IPS-18a (cell line): ENCODE data around the gene PHF21A.

Experiments
- H3K27ac ChIP-seq: one replicate; pipeline ENCODE4 v1.5.1; 2013; ENCODE audit warnings: low read length
- H3K27me3 ChIP-seq: one replicate; pipeline ENCODE4 v1.6.1; 2013; ENCODE audit warnings: mild to moderate bottlenecking, low read length; ENCODE audit not compliant: control insufficient read depth, insufficient read depth
- H3K36me3 ChIP-seq: one replicate; pipeline ENCODE4 v1.6.1; 2013; ENCODE audit warnings: low read depth, low read length; ENCODE audit not compliant: control insufficient read depth
- H3K4me1 ChIP-seq: one replicate; pipeline ENCODE4 v1.6.1; 2013; ENCODE audit warnings: low read depth, low read length; ENCODE audit not compliant: control insufficient read depth
- H3K4me3 ChIP-seq: one replicate; pipeline ENCODE4 v1.5.1; 2013; ENCODE audit warnings: low read length
- H3K9ac ChIP-seq: one replicate; pipeline ENCODE4 v1.6.1; 2013; ENCODE audit warnings: mild to moderate bottlenecking, low read length, moderate library complexity
- H3K9me3 ChIP-seq: one replicate; pipeline ENCODE4 v1.6.1; 2013; ENCODE audit warnings: low read depth, low read length; ENCODE audit not compliant: control insufficient read depth

PHF21A gene

DNA sequence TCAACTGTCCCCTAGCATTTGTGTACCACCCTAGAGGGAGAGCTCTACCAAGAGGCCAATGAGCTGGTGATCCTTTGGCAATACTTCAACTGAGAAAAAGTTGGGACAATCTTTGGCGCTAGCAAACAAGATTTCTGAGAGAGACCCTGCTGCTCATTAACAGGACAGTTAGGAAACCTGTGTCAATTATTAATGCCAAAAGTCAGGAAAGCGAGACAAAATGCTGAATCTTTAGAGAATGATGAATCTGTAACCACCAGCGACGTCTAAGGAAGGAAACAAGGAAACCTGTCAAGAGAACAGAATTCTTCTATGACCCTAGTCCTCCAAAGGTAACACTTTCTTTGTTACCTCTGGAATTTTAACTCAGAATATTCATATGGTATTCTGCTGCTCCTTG is 178.9 kb downstream of the PHF21A start:
- Histone ChIP-seq H3K9ac (no peak overlapping the region), H3K27ac (no peak overlapping the region), H3K9me3 (no peaks in the 10 kb centered on the region), H3K4me3 (no peak overlapping the region), H3K4me1 (no peaks in the 10 kb centered on the region), H3K27me3 (no peaks in the 10 kb centered on the region), H3K36me3 (peaks cover 11% of the 10 kb centered on the region)

DNA sequence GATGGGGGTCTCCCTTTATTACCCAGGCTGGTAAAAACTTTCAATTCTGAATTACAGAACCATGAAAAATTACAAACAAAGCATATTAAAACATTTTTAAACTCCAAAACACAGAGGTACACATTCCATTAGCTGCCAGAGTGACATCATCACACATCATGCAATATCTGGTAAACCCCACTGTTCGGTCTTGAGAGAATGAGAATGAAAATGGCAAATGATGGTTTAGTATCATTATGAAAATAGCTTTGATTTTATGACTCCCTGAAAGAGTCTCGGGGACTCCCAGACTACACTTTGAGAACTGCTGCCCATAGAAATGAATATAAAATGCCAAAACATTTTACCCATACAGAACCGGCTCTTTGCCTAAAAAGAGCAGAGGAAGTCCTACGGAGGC is 180.0 kb downstream of the PHF21A start:
- Histone ChIP-seq H3K27me3 (no peaks in the 10 kb centered on the region), H3K9me3 (no peaks in the 10 kb centered on the region), H3K27ac (no peak overlapping the region), H3K4me1 (no peaks in the 10 kb centered on the region), H3K4me3 (no peak overlapping the region), H3K9ac (no peak overlapping the region), H3K36me3 (peaks cover 11% of the 10 kb centered on the region)

DNA sequence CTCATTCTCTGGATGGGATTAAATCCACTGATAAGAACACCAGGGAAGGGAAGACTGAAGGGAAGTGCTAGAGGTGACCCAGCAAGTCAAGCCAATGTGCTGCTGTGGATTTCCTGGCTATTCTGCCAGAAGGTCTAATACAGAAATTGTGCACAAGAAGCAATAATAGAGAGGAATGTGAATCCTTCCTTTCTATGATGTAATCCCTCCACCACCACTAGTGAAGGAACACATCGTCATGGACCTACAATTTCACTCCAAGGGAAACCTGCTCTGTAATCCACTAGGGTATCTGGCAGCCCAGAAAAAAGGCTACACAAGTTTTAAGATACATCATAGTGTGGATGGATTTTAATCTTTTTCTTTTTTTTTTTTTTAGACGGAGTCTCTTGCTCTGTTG is 181.4 kb downstream of the PHF21A start:
- H3K4me3 ChIP-seq = no peak overlapping the region
- no peak overlapping the region for H3K9ac ChIP-seq
- no peak overlapping the region for H3K27ac ChIP-seq
- no peaks in the 10 kb centered on the region for H3K9me3 ChIP-seq
- H3K36me3 ChIP-seq = peaks cover 13% of the 10 kb centered on the region
- H3K4me1 ChIP-seq = no peaks in the 10 kb centered on the region
- no peaks in the 10 kb centered on the region for H3K27me3 ChIP-seq

DNA sequence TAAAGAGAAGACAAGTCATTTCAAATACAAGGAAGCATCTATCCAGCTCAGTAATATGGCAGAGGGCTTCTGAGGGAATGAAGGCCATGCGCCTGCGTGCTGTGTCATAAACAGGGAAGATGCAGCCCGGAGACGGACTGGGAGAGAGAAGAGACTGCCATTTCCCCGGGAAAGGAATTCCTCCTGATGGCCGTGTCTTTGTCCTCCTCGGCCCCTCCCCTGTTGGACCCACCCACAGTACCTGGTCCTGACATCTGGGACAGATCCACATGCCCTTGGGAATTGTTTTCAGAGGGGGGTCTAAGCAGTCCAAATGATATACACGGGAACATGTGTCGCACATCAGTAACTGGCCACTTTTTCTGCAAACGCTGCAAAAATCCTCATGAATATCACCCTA is 183.3 kb downstream of the PHF21A start:
- Histone ChIP-seq H3K27me3 (no peaks in the 10 kb centered on the region), H3K4me3 (no peak overlapping the region), H3K9ac (no peak overlapping the region), H3K27ac (no peak overlapping the region), H3K4me1 (no peaks in the 10 kb centered on the region), H3K36me3 (peaks cover 27% of the 10 kb centered on the region), H3K9me3 (no peaks in the 10 kb centered on the region)

DNA sequence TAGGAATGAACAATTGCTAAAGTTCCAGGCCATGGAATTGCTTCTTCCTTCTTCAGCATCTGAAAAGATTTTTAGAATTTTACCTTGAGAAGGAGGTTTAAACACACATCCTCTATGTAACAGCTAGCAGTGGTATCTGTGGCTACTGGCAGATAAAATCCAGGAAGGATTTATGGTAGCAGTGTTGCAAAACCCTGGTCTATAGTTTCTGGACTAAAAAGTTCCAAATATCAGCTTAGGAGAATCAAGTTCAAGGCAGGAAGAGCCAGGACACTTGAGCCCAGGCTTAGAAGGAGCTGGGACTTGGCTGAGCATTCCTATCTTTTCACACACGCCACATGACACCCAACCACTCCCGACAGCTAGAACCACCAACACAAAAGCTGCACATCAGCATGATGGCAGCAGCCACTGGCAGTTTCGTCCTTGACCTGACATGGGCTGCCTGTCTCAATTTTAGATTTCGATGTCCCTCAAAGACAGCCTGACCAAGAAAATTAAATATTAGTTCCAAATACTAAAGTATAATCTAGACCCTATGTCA is 184.7 kb downstream of the PHF21A start:
- no peak overlapping the region for H3K9ac ChIP-seq
- peaks cover 29% of the 10 kb centered on the region for H3K36me3 ChIP-seq
- H3K4me3 ChIP-seq = no peak overlapping the region
- H3K27me3 ChIP-seq = no peaks in the 10 kb centered on the region
- H3K4me1 ChIP-seq = no peaks in the 10 kb centered on the region
- no peaks in the 10 kb centered on the region for H3K9me3 ChIP-seq
- H3K27ac ChIP-seq = no peak overlapping the region

DNA sequence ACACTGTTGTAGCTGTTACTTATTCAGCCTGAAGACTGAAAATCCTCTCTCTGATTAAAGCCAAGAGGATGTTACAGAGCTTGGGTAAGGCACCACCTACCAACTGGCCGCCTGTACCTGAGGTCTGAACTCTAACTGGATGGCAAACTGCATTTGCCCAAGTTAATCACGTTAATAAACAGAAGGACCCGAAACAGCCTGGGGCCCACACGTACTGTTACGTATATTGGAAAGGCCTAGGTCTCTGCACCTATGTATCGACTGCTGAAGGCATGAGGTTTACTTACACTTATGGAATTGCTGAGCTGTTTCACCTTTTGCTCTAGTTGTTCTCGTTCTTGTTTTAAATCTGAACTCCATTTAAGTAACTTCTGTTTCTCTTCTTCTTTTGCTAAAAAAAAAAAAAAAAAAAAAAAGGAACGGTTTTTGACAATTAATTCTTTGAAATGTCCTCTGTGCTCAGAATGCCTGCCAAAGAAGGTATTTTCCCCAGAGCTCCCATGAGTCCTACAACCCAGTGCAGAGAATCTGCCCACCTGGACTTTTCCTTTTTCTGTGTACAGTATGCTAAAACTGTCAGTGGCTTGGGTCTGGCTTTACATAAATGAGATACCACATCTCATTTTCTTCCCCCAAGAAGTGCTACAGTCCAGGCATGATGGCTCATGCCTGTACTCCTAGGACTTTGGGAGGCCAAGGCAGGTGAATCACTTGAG is 185.7 kb downstream of the PHF21A start:
- Histone ChIP-seq H3K27me3 (no peaks in the 10 kb centered on the region), H3K36me3 (peaks cover 29% of the 10 kb centered on the region), H3K9ac (no peak overlapping the region), H3K9me3 (no peaks in the 10 kb centered on the region), H3K27ac (no peak overlapping the region), H3K4me1 (no peaks in the 10 kb centered on the region), H3K4me3 (no peak overlapping the region)

DNA sequence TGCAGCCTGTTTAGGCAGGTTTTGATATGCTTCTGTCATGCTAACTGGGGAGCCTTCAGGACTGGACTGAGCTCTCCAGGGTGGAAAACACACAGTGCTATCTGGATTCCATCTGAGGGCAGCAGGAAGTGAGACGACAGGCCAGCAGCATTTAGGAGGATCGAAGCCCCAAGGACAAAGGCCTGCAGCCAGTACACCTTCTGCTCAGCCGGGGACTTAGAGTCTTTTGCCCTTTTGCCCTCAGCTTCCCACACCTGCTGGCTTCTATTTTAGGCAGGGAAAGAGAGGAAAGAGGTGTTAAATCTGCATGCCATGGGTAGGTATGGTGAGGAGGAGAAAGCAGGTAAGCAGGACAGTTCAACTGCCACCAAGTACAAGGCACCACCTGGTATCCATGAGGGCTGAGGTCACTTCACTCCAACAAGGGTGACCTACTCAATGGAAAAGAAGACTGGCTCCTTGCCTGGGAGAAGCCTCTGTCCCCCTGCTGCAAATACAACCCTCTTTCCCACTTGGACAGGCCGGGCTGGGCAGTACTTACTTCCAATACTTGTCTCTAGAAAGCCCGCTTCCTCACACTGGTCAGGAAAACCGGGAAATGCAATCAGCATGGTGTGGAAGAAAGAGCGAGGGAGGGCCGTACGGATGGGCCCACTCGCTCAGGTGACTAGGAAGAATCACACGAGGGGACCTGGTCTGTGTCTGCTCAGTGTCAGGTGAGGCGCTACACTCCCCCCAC is 186.5 kb downstream of the PHF21A start:
- H3K4me3 ChIP-seq = no peak overlapping the region
- no peak overlapping the region for H3K27ac ChIP-seq
- no peak overlapping the region for H3K9ac ChIP-seq
- no peaks in the 10 kb centered on the region for H3K9me3 ChIP-seq
- no peaks in the 10 kb centered on the region for H3K27me3 ChIP-seq
- peaks cover 29% of the 10 kb centered on the region for H3K36me3 ChIP-seq
- no peaks in the 10 kb centered on the region for H3K4me1 ChIP-seq

DNA sequence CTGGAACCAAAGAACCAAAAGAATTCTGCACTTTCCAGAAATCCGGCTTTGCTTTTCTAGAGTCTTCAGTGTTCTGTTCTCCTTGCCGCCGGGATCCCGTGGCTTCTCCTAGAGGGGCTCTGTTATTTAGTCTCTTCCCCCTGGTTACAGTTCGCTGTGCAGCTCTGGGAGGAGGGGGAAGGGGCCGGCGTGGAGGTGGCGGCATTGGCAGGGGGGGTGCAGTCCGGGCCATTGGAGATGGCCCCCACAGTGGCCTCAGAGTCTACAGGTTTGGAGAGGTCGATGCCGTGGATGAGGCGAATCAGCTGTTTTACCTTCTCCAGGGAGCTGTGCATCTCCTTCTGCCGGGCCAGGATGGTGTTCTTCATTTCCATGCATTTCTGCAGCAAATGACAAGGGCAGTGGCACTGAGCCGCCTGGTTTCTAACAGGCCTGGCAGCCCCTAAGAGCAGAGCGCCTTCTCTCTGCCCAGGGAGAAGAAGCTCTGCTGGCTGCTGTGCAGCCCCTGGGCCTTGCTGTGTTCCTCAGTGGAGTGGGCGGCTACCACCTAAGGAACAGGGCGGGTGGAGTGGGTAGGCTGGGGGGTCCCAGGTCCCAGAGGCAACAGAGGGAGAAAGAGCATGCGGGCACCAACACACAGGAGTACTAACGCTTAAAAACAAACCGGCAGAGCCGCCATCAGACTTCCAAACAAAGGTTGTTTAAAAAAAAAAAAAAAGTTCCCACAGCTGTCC is 187.2 kb downstream of the PHF21A start:
- H3K4me3 ChIP-seq = no peak overlapping the region
- H3K4me1 ChIP-seq = no peaks in the 10 kb centered on the region
- peaks cover 29% of the 10 kb centered on the region for H3K36me3 ChIP-seq
- H3K9ac ChIP-seq = no peak overlapping the region
- no peaks in the 10 kb centered on the region for H3K9me3 ChIP-seq
- H3K27ac ChIP-seq = no peak overlapping the region
- no peaks in the 10 kb centered on the region for H3K27me3 ChIP-seq

DNA sequence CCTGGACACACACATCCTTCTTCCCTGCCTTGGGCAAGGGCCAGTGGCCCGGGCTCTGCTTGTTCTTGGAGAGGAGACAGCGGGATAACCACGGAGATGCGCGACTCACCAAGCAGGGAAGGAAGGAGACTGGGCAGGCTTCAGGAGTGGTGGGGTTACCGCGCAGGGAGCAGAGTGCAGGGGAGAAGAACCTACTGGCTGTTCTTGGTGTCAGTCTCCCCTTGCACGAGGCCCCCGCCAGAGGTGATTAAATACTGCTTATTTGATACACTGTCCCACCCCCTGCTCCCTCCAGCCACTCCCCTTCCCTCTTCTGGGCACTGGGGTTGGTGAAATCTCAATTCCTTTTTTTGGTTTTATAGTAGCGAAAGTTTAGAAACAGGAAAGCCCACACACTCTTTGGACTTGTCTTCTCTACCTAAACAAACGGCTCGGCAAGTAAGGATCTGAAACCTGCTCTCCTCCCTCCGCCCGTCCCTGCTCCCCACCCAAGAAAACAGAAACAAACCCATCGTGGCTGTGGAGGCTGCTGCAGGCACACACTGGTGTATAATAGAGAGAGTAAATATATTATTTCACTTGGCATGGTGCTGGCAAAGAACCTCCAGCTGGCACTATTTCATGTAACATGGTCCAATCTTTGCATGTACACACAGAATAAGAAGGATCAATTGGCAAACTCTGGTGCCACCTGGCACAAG is 188.0 kb downstream of the PHF21A start:
- Histone ChIP-seq H3K4me1 (no peaks in the 10 kb centered on the region), H3K9me3 (no peaks in the 10 kb centered on the region), H3K36me3 (peaks cover 35% of the 10 kb centered on the region), H3K9ac (no peak overlapping the region), H3K27me3 (no peaks in the 10 kb centered on the region), H3K27ac (no peak overlapping the region), H3K4me3 (no peak overlapping the region)

DNA sequence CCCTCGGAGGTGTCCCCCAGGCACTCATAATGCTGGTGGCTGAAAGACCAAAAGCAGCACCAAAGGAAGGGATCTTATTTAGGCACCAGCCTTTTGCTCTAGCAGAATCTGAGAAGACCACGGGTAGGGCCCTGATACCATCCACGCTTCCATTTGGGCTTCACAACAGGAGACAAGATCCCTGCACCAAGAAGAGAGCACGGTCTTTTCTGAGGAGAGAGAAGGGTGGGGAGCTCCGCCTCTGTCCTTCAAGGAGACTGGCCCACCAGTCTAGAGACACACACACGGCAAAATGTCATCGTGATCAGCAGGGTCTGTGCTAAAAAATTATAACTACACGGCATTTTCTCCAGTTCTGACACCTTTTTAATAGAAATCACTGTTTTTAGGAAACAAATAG is 189.0 kb downstream of the PHF21A start:
- no peaks in the 10 kb centered on the region for H3K9me3 ChIP-seq
- no peak overlapping the region for H3K27ac ChIP-seq
- peaks cover 46% of the 10 kb centered on the region for H3K36me3 ChIP-seq
- H3K27me3 ChIP-seq = no peaks in the 10 kb centered on the region
- no peaks in the 10 kb centered on the region for H3K4me1 ChIP-seq
- no peak overlapping the region for H3K4me3 ChIP-seq
- no peak overlapping the region for H3K9ac ChIP-seq

DNA sequence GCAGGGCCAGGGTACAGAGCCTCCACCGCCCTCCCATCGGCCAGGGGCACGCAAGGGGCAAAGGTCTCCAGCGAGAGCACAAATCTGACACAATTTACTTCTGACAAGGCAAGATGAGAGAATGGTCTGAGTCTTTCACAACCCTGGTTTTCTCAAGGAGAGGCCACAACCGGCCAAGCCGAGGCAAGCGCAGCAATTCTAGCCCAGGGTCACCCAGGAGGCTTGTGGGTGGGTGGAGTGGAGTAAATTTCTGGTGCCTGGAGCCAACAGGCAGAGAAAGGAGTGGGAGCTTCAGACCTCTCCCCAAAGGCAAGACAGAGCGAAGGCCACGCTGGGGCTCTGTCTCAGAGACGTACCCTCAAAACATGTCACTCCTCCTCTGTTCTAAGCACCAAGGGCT is 189.5 kb downstream of the PHF21A start:
- Histone ChIP-seq H3K4me3 (no peak overlapping the region), H3K4me1 (no peaks in the 10 kb centered on the region), H3K27ac (no peak overlapping the region), H3K9me3 (no peaks in the 10 kb centered on the region), H3K9ac (no peak overlapping the region), H3K36me3 (peaks cover 46% of the 10 kb centered on the region), H3K27me3 (no peaks in the 10 kb centered on the region)
